NT2/D1 (cell line): Measurements from ENCODE around the gene NTM.

Source experiments
- SUZ12 ChIP-seq: IDR thresholded peaks from 2 replicates; pipeline ENCODE4 v1.6.1; 2011; ENCODE audit not compliant: insufficient read length, insufficient read depth; ENCODE audit errors: extremely low read depth
- YY1 ChIP-seq: IDR thresholded peaks from 2 replicates; pipeline ENCODE4 v1.6.1; 2011; ENCODE audit not compliant: insufficient read length, insufficient read depth
- ZNF274 ChIP-seq: IDR thresholded peaks from 2 replicates; pipeline ENCODE4 v1.6.1; 2011; ENCODE audit warnings: mild to moderate bottlenecking, low read depth, low read length

- no peak for TF ChIP-seq ZNF274
- no peak for TF ChIP-seq YY1
- TF ChIP-seq SUZ12, result no peak
These were observed 467.6 kb downstream of the NTM start for GRCh38 chr11:131838016-131838415.
